DOHH2 (cell line): Measurements from ENCODE around the gene EZH2.

ENCODE experiments used
- CTCF ChIP-seq: fragments of 200-600 bp; sonication (generic); IDR thresholded peaks from one replicate; pipeline ENCODE4 v1.5.1; 2014; ENCODE audit warnings: antibody characterized with exemption, mild to moderate bottlenecking, low read depth, low read length; ENCODE audit not compliant: poor library complexity, severe bottlenecking
- EZH2phosphoT487 ChIP-seq: fragments of 200-600 bp; sonication (generic); IDR thresholded peaks from 2 replicates; pipeline ENCODE4 v1.6.1; 2017; ENCODE audit warnings: borderline replicate concordance, mild to moderate bottlenecking, antibody characterized with exemption, low read length, moderate library complexity, mixed read lengths

DNA sequence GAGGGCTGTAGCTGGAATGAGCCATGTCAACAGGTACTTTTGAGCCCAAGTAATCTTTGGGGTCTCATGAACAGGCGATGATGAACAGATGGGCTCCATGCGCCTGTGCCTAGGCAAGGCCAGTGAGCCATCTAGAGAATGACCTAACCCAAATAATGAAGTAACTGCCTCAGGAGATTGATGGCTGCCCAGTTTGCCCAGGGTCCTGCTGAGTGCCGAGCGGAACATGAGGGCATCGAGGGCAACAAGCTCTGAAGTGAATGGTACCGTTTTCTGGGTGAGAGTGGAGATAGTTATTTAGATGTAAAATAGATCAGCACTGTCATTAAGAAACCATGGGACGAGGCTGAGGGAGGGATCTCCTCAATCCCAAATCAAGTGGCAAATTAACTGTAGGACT lies 77.9 kb downstream of the EZH2 start:
- TF ChIP-seq CTCF = no peak
- no peak for TF ChIP-seq EZH2phosphoT487
